ENCODE measurements around the gene COX20. TPM values are rescaled to one million over a fixed set of nuclear protein-coding genes. Genes with fewer than 3 reads are reported as not detected.

Gene COX20
- total RNA-seq, 4 donors from 2014 or later: 81.7 to 120 (median 96.0) TPM

DNA sequence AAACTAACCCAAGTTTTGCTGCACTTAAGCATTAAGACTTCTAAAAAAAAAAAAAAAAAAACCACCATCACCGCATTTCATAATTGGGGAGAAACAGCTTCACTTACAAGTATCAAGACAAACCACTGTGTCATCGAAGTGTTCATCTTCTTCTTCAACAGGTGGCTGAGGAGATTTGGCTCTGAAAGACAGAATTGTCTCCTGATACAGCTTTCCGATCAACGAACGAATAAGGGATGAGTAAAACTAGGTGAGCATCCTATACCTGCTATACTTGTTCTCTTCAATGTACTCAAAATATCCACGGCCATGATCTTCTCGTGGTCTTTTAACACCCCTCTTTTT, 26.9 kb downstream of the COX20 start:
- H3K4me3 ChIP-seq: peak overlapping the region; percentile 81 to 88
- peak overlapping the region; percentile 94 to 100 (median 98) for H3K27ac ChIP-seq
- 0 to 1% methylated on average over 7 of the region's 7 CpGs for WGBS, 2 donors (ENCODE audit: low coverage in 1 of 2)
- H3K27me3 ChIP-seq: no peaks in the 10 kb centered on the region
- no peak for ATAC-seq
- TF ChIP-seq POLR2A (IDR thresholded peaks at IDR 0.05) (no peak), EP300 (IDR thresholded peaks at IDR 0.05) (no peak), POLR2AphosphoS5 (IDR thresholded peaks at IDR 0.05) (no peak)
- TF ChIP-seq, protein P1, sequence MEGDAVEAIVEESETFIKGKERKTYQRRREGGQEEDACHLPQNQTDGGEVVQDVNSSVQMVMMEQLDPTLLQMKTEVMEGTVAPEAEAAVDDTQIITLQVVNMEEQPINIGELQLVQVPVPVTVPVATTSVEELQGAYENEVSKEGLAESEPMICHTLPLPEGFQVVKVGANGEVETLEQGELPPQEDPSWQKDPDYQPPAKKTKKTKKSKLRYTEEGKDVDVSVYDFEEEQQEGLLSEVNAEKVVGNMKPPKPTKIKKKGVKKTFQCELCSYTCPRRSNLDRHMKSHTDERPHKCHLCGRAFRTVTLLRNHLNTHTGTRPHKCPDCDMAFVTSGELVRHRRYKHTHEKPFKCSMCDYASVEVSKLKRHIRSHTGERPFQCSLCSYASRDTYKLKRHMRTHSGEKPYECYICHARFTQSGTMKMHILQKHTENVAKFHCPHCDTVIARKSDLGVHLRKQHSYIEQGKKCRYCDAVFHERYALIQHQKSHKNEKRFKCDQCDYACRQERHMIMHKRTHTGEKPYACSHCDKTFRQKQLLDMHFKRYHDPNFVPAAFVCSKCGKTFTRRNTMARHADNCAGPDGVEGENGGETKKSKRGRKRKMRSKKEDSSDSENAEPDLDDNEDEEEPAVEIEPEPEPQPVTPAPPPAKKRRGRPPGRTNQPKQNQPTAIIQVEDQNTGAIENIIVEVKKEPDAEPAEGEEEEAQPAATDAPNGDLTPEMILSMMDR (IDR thresholded peaks at IDR 0.05): no peak
- H3K9me3 ChIP-seq: no peaks in the 10 kb centered on the region
- peaks cover 4 to 68% (median 27%) of the 10 kb centered on the region in 3 donors for H3K4me1 ChIP-seq
- H3K36me3 ChIP-seq: peaks cover 13 to 37% of the 10 kb centered on the region in 2 donors

DNA sequence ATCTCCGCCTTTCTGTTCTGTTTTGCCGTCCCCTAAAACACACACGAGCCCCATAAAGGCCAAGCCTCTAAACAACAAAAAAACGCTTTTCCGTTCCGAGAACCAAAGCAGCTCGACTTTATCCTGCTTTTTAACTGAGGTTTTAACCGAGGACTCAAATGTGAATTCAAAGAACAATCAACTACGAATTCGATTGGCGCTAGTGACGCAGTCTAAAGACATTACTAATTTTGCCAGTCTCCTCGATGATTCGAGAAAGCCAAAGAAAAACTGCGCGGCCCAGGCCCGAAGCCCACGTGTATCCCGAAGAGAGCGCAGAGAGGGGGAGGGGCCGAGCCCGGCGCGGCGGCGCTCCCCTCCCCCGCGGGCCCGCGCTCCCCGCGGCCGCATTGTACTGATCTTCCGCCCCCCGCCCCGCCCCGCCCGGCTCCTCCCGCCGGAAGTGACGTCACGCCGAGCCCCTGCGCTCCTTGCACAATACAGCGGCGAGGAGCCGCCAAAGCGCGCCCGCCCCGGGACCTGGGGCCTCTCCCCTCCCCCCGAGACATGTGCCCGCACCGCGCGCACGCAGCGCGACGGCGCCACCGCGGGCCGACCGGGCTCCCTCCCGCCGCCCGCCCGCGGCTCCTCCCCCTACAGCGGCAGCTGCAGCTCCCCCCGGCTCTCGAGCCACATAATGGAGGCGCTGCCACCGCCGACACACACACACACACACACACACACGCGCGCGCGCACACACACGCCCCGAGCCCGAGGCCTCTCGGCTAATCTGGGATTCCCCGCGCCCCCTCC, 27.4 kb downstream of the COX20 start:
- Histone ChIP-seq H3K4me3 (peak overlapping the region; percentile 81 to 88), H3K4me1 (peaks cover 4 to 62% (median 26%) of the 10 kb centered on the region in 3 donors), H3K36me3 (peaks cover 9 to 31% of the 10 kb centered on the region in 2 donors), H3K27ac (peak overlapping the region; percentile 94 to 100 (median 98)), H3K9me3 (no peaks in the 10 kb centered on the region), H3K27me3 (no peaks in the 10 kb centered on the region)
- ATAC-seq: peak; percentile 87
- 0% methylated on average over 2 to 12 of the region's 87 CpGs for WGBS, 2 donors (ENCODE audit: low coverage in 1 of 2)
- TF ChIP-seq POLR2A (IDR thresholded peaks at IDR 0.05): peak; percentile 53 to 71
- no peak for TF ChIP-seq EP300 (IDR thresholded peaks at IDR 0.05)
- TF ChIP-seq, protein P1 (IDR thresholded peaks at IDR 0.05): no peak
- TF ChIP-seq POLR2AphosphoS5 (IDR thresholded peaks at IDR 0.05): peak; percentile 60

DNA sequence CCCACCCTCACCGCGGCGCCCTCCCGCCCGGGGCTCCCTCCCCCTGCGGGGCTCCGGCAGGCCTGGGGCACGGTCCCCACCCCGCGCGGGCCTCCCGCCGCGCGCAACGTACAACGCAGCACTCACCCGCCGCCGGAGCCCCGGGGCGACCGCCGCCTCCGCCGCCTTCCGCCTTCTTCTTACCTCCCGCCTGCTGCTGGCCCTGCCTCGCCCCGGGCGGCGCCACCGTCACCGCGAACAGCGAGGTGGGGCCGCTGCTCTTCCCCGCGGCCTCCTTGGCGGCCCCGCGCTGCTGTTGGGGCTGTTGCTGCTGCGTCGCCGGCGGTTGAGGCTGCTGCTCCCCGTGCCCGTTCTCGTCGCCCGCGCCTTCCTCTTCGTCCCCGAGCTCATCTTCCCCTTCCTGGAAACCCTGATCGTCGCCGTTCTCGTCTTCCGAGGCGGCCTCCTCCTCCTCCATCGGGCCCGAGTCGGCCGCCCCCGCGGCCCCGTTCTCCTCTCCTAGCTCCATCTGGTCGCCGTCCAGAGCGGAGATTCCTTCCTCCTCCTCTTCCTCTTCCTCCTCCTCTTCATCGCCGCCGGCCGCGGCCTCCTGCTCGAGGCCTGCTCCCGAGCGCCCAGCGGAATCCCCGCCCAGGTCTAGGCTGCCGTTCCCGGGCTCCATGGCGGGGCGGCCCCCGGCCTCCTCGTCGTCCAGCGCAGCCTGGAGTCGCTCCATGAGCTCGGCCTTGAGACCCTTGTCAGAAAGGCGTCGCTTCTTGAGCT, 28.2 kb downstream of the COX20 start:
- Histone ChIP-seq H3K9me3 (no peaks in the 10 kb centered on the region), H3K4me1 (peaks cover 4 to 54% (median 24%) of the 10 kb centered on the region in 3 donors), H3K27ac (peak overlapping the region; percentile 94 to 100 (median 98)), H3K36me3 (peaks cover 1 to 24% of the 10 kb centered on the region in 2 donors), H3K27me3 (no peaks in the 10 kb centered on the region), H3K4me3 (peak overlapping the region; percentile 81 to 88)
- peak; percentile 2 for ATAC-seq
- 0 to 1% methylated on average over 15 to 32 of the region's 92 CpGs for WGBS, 2 donors (ENCODE audit: low coverage in 1 of 2)
- TF ChIP-seq EP300 (IDR thresholded peaks at IDR 0.05) (no peak), POLR2A (IDR thresholded peaks at IDR 0.05) (no peak), POLR2AphosphoS5 (IDR thresholded peaks at IDR 0.05) (no peak)
- TF ChIP-seq, protein P1 (IDR thresholded peaks at IDR 0.05): no peak

DNA sequence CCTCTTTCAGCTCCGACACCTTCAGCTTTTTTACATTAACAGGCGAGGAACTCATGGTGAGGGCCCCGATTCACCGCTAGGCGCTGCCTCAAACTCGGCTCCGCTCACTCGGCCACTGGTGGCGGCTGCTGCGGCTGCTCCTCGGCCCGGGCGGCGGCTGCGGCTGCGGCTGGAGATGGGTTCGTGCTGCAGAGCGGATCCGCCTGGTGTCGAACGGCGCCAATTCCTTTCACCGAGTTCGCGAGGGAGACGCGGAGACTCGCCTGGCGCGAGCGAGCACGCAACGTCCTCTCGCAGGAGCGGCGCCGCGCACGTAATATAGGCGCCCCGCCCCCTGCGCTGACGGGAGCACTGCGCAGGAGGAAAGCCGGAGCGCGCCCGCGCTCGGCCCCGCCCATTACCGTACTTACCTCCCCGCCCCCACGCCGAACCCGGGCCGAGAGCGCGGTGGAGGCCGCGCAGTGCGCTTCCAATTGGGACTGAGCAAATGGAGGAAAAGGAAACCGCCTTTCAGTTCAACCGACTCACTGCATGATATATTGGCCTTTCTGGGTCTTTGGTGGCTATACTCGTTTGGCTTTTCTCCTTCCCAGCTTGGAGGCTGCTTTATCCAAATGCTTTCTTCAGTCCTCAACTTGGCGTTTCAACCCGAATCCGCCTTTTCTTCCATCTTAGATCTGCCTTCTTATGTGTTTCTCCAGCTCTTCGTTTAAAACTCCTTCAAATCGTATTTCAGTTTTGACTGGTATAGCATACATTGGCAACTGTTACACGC, 29.0 kb downstream of the COX20 start, which contains the start of gene HNRNPU:
HNRNPU (minus strand) TSS at position 291 of the 775 bp plus-strand sequence; CDS start at position 55, 236 bp downstream.
- Histone ChIP-seq H3K27ac (peak within 1 kb of the TSS; percentile 94 to 100 (median 98)), H3K4me1 (peaks cover 2 to 47% (median 19%) of the 10 kb centered on the region in 3 donors), H3K36me3 (peaks cover 0 to 16% of the 10 kb centered on the region in 2 donors), H3K4me3 (peak within 1 kb of the TSS; percentile 81 to 88), H3K27me3 (no peaks in the 10 kb centered on the region), H3K9me3 (no peaks in the 10 kb centered on the region)
- WGBS, 2 donors (ENCODE audit: low coverage in 1 of 2): 0 to 1% methylated on average over 8 to 9 of the region's 71 CpGs
- TF ChIP-seq POLR2A (IDR thresholded peaks at IDR 0.05) (peak; percentile 94 to 96), POLR2AphosphoS5 (IDR thresholded peaks at IDR 0.05) (peak; percentile 98), EP300 (IDR thresholded peaks at IDR 0.05) (peak; percentile 37)
- TF ChIP-seq, protein P1 (IDR thresholded peaks at IDR 0.05): peak in 3 of 4 experiments; percentile 36 to 65 (median 63)
- ATAC-seq: peak; percentile 90

Measured in gastroesophageal sphincter (tissue), 4 donors.